Measurements from ENCODE around the gene RNFT2. TPM values are rescaled to one million over a fixed set of nuclear protein-coding genes. Genes with fewer than 3 reads are reported as not detected.
"Not testable (repeated sequence)": the region's sequence is repeated elsewhere in the genome, so short reads cannot be mapped to it uniquely, and the experiment has no call there.

The RNFT2 gene
- total RNA-seq, 1 donor from 2014 or later = 8.7 TPM

DNA sequence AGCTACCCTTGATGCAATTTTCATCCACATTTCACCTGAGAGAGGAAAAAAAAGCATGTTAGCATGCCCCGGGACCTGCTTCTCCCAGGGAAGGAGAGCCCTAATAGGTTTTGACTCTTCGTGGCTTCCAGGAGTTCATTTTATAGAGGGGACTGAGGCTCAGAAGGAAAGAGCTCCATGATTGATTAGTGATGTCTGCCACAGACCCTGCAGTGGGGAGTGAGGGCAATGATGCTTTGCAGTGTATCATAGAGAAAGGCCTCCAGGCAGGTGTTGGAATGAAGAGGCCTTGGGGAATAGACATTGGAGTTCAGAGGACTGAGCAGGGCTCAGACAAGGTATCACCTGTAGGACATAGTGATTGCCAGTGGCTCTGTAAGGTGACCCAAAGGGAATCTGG, 41.5 kb downstream of the RNFT2 start:
- no peak for TF ChIP-seq CTCF (IDR thresholded peaks at IDR 0.05)
- ChIA-PET CTCF (no interaction called here), POLR2A (no interaction called here)
- DNase-seq (no peak), ATAC-seq (ENCODE audit: low read depth) (no peak)
- Mint-ChIP-seq H3K9me3 (no peaks in the 10 kb centered on the region), H3K4me3 (no peak overlapping the region), H3K36me3 (ENCODE audit: low read depth) (peaks cover 30% of the 10 kb centered on the region), H3K27me3 (no peaks in the 10 kb centered on the region), H3K27ac (no peak overlapping the region), H3K4me1 (no peaks in the 10 kb centered on the region)
- intact Hi-C loops (cut with micrococcal nuclease) = no loop called here

DNA sequence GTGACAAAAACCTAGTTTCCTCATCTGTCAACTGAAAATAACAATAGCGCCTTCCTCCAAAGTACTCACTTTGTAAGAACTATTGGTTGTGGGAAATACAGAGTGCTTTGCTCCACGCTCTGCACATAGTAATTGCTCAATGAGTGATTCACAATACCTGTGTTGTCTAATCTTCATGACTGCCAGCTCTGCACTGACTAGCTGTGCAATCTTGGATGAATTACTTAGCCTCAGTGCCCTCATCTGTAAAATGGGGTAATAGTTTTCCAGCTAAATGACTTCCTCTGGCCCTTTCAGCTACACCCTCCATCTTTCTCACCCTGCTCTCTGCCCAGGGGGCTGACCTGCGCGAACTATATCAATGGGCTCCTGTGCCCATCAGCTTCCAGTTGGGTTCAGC, 42.8 kb downstream of the RNFT2 start:
- Mint-ChIP-seq H3K9me3 (no peaks in the 10 kb centered on the region), H3K27ac (no peak overlapping the region), H3K27me3 (no peaks in the 10 kb centered on the region), H3K4me1 (no peaks in the 10 kb centered on the region), H3K4me3 (no peak overlapping the region), H3K36me3 (ENCODE audit: low read depth) (peaks cover 36% of the 10 kb centered on the region)
- intact Hi-C loops (cut with micrococcal nuclease) = no loop called here
- no peak for ATAC-seq (ENCODE audit: low read depth)
- POLR2A ChIA-PET = interaction anchor here (0.7 kb wide), 1 partner anchor 20 kb away, joined by 3 read pairs; no protein-coding TSS in a partner anchor
- no peak for TF ChIP-seq CTCF (IDR thresholded peaks at IDR 0.05)
- DNase-seq = no peak
- CTCF ChIA-PET = no interaction called here

- TF ChIP-seq CTCF (IDR thresholded peaks at IDR 0.05) = no peak
- Mint-ChIP-seq H3K4me1 (peaks cover 1% of the 10 kb centered on the region), H3K9me3 (no peaks in the 10 kb centered on the region), H3K36me3 (ENCODE audit: low read depth) (peaks cover 46% of the 10 kb centered on the region), H3K27ac (no peak overlapping the region), H3K27me3 (no peaks in the 10 kb centered on the region), H3K4me3 (no peak overlapping the region)
- intact Hi-C loops (cut with micrococcal nuclease) = no loop called here
- no peak for ATAC-seq (ENCODE audit: low read depth)
- CTCF ChIA-PET = no interaction called here
- POLR2A ChIA-PET = no interaction called here
- DNase-seq = no peak
Observed at GRCh38 chr12:116783525-116784237, 45.6 kb downstream of the RNFT2 start.

- Mint-ChIP-seq H3K4me3 (no peak overlapping the region), H3K36me3 (ENCODE audit: low read depth) (peaks cover 43% of the 10 kb centered on the region), H3K27ac (no peak overlapping the region), H3K27me3 (no peaks in the 10 kb centered on the region), H3K9me3 (no peaks in the 10 kb centered on the region), H3K4me1 (peaks cover 1% of the 10 kb centered on the region)
- no peak for TF ChIP-seq CTCF (IDR thresholded peaks at IDR 0.05)
- no peak for DNase-seq
- ChIA-PET CTCF (no interaction called here), POLR2A (no interaction called here)
- no peak for ATAC-seq (ENCODE audit: low read depth)
- intact Hi-C loops (cut with micrococcal nuclease) = no loop called here
Observed at GRCh38 chr12:116784238-116784612, 46.1 kb downstream of the RNFT2 start.

GRCh38 chr12:116789562-116789961, 51.4 kb downstream of the RNFT2 start:
- H3K4me1 Mint-ChIP-seq; H3K9me3 Mint-ChIP-seq; ATAC-seq (ENCODE audit: low read depth); H3K27ac Mint-ChIP-seq; H3K27me3 Mint-ChIP-seq; DNase-seq; POLR2A ChIA-PET; H3K4me3 Mint-ChIP-seq; intact Hi-C loops (cut with micrococcal nuclease); CTCF ChIA-PET: not testable (repeated sequence)
- H3K36me3 Mint-ChIP-seq (ENCODE audit: low read depth) = peaks cover 19% of the 10 kb centered on the region

DNA sequence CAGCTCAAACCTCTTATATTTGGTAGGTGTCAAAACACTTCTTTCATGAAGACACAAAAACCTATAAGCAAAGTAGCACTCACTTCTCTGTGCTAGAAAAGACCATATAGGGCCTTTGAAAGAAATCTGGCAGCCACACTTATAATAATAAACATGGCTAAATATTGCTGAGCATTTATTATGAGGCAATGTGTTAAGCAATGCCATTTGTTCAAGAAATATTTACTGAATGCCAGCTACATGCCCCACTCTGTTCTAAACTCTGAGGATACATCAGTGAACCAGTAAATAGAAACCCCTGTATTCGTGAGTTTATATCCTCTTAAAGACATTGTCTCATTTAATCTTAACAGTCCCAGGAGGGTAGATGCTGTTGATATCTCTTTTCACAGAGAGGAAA, 52.0 kb downstream of the RNFT2 start:
- DNase-seq = no peak
- POLR2A ChIA-PET = no interaction called here
- H3K9me3 Mint-ChIP-seq = no peaks in the 10 kb centered on the region
- intact Hi-C loops (cut with micrococcal nuclease) = no loop called here
- H3K27me3 Mint-ChIP-seq = no peaks in the 10 kb centered on the region
- no peak for ATAC-seq (ENCODE audit: low read depth)
- H3K4me1 Mint-ChIP-seq = peaks cover 1% of the 10 kb centered on the region
- H3K27ac Mint-ChIP-seq = no peak overlapping the region
- CTCF ChIA-PET = no interaction called here
- no peak overlapping the region for H3K4me3 Mint-ChIP-seq
- peaks cover 15% of the 10 kb centered on the region for H3K36me3 Mint-ChIP-seq (ENCODE audit: low read depth)
- no peak for TF ChIP-seq CTCF (IDR thresholded peaks at IDR 0.05)
